NCI-H2107 treated with DMSO at 0.1 percent for 48 hours (cell line): ENCODE data around the gene ARHGDIA.

ENCODE experiments used
- DNase-seq: peaks from one replicate; lab custom pipeline; 2025; ENCODE audit not compliant: unreplicated experiment; lab: John Stamatoyannopoulos, UW

ARHGDIA gene

DNA sequence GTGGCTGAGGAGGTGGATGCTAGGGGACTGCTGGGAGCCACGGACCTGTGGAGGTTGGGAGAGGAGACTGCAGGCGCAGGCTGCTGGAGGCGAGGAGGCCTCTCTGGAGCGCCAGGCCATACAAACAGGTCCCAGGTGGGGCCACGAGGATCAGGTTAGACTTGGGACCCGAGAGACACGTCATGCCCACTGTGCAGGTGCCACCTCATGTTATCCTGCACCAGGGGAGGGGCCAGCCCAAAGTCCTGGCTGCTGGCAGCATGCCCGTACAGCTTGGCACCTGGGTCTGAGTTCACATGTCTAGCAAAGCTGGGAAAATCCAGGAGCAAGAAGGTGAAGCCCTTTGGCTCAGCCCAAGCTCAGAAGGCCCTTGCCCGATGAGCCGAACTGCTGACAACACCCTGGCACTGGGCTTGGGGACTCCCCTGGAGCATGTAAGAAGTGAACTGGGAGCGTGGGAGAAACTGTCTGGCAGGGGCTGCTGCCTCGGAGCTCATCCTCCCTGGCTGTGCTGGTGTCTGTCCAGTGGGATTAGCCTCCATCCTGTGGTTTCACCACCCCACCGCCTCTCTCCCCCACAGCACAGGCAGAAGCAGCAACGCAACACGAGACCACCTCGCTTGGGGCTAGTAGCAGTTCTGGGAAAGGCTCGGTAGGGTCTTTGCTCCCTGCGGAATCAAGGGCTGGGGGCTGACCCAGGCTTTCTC, 5.3 kb downstream of the ARHGDIA start:
- DNase-seq: peak; percentile 83

DNA sequence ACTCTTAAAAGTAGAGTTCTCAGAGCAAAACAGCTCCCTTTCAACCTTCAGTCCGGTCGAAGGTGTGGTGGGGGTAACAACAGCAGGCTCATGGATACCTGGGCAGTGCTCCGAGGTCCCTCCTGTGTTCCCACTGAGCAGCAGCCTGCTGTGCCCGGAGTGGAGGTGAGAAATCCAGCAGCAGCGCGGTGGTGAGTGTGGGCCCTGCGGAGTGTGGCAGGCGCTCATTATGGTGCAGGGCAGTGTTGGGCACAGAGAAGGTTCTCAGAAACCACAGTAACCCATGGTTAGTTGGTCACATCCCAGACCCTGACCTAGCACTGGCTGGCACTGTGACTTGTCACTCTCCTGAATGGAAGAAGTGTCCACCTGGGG, 5.8 kb downstream of the ARHGDIA start:
- DNase-seq: no peak

DNA sequence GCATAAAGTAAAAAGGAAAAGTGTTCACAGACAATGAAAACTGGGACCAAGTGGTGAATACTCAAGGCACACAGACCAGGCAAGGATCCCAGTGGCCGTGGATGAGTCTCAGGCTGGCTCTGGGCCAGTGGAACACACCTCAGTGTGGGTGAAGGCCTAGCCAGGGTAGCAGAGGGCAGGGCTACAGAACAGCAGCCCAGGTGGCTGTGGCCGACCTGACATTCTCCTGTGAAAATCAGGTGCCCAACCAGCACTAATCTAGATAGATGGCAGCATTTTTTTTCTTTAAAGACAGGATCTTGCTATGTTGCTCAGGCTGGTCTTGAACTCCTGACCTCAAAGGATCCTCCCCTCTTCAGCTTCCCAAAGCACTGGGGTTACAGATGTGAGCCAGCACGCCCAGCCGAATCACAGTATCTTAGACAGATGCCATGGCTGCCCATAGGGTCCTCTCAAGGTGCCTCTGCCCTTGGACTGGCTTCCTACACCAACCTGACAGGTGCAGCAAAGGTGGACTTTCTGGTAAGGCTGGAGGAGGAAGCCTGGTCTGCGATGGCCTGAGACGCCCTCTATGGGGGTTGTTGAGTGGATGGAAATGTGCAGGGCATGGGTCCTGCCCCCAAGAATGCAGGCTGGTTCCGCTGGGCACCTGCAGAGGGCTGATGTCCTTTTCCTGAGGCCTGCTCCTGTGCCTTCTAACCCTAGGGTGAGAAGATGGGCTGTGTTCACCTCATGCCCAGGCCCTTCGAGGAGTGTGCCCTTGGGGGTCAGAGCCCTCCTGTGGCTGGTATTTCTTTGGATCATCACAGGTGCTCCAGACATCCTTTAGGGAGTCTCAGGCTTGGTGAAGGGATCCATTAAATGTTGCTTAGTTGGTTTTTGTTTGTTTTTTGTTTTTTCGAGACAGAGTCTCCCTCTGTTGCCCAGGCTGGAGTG, 7.0 kb downstream of the ARHGDIA start:
- DNase-seq: no peak

DNA sequence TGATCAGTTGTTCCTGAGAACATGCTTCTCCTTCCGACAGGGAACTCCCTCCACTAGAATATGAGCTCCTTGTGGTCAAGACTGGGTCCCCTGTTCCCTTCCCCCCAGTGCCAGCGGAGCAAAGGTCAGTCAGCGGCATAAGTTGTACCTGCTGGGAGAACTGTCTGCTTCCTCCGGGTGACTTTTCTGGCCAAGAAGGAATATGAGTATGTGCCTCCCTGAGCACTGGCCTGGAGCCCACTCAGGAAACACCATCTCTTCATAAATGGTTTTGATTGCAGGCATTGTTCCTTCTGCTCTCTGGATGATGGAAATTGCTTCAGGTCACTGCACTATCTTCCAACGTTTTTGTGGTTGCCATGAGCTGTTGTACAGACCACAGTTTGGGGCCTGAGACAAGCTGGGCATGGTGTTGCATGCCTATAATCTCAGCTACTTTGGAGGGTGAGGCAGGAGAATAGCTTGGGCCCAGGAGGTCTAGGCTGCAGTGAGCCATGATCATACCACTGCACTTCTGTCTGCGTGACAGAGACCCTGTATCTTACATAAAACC, 7.9 kb downstream of the ARHGDIA start:
- no peak for DNase-seq

DNA sequence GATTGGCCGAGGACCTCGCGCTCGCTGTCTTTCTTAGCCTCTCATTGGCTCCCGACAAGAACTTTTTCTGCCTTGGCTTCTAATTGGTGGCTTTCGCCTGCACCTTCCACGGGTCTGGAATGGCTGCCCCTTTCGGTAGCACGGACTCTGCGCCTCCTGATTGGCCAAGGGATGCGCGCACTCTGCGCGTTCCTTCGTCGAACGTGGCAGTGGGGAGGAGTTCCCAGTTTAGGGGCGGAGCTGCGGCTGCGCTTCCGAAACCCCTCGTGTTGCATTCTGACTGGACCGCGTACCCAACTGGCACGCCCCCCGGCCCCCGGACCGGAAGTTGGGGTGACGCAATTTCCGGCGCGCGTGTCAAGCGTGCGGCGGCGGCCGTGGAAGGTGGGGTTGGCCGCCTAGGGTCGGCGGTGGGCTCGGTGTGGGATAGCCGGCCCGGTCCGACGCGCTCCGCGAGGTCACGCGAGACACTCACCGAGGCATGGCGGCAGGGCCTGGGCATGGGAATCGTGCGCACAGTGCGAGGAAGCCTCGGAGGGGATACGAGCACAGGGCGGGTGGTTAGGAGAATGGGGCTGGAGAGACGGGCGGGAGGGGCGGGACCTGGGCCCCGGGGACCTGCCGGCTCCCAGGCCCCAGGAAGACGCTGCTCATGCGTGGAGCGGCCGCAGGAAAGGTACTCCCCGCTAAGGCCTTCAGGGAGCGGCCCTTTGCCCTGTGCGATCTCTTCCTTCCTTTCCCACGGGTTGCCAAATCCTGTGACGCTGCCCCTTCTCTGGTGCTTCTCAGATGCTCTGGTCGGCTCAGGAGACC, 10.2 kb downstream of the ARHGDIA start:
- DNase-seq: peak; percentile 98

DNA sequence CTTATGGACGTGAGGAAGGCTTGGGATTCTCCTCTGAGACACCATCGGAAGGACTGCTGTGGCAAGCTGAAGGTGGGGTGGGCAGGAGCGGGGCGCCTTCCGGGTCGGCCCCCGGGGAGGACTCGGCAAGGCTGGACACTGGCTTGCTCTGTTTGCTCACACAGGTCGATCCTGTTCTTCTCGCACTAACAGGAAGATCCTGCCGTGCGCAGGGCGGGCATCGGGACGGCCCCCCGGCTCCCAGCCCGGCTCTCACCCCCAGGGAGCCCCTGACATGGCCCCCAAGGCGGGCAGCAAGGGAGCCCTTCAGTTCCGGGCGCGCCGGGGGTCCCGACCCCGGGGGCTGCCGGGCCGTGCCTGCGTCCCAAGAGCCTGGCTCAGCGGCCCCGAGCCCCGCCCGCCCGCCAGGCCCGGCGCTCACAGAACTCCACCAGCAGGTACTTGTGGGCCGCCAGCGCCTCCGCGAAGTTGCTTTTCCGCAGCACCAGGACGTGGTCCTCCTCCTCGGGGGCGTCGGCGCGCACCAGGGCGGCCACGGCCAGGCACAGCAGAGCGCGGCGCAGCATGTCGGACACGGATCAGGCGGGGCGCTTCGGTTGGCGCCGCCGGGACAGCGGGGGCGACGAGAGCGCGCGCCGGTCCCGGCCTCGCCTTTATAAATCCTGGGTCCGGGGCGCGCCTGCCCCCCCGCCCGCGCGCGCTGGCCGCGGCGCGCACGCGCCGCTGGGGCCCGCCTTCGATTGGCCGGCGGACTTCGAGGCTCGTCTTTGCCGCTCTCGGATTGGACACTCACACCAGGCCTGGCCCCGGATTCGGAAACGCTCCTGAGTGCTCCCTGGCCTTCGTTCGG, 11.0 kb downstream of the ARHGDIA start, which contains the start of gene P4HB:
Gene P4HB, minus strand, starts transcription at position 630 of the 850 bp plus-strand sequence. Its CDS starts 64 bp downstream, at position 566.
- DNase-seq: no peak

DNA sequence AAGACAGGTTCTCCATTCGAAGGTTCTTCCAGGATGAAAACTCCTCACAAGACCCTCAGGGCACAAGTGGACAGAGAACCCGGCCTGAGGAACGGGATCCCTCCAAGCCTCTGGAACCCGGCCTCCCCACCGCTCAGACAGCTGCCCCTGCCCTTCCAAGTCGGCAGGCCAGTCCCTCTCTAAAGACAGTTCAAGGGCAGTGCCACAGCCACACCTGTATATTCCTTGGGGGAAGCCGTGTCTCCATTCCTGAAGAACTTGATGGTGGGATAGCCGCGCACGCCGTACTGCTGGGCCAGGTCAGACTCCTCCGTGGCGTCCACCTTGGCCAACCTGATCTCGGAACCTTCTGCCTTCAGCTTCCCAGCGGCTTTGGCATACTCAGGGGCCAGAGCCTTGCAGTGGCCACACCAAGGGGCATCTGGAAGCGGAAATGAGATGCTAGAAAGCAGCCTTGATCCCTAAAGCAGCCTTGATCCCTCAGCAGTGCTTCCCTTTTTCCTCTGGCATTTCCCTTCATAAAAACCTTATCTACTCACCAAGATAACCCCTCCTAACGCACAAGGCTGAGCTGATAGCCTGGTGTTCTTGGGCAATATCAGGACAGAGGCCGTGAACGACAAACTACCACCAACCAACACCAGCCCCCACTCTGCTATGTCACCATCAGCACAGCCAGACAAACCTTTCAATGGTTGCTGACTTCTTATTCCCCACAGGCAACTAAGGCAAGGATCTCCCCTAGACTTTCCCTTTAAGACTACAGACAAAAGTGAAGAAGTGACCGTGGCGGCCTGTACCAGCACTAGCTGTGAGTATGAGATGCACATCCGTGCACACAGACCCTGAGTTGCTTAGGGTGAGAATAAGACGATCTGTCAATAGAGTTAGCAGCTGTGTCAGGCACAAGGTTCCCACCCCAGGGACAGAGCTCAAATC, 11.9 kb downstream of the ARHGDIA start:
- DNase-seq: no peak

DNA sequence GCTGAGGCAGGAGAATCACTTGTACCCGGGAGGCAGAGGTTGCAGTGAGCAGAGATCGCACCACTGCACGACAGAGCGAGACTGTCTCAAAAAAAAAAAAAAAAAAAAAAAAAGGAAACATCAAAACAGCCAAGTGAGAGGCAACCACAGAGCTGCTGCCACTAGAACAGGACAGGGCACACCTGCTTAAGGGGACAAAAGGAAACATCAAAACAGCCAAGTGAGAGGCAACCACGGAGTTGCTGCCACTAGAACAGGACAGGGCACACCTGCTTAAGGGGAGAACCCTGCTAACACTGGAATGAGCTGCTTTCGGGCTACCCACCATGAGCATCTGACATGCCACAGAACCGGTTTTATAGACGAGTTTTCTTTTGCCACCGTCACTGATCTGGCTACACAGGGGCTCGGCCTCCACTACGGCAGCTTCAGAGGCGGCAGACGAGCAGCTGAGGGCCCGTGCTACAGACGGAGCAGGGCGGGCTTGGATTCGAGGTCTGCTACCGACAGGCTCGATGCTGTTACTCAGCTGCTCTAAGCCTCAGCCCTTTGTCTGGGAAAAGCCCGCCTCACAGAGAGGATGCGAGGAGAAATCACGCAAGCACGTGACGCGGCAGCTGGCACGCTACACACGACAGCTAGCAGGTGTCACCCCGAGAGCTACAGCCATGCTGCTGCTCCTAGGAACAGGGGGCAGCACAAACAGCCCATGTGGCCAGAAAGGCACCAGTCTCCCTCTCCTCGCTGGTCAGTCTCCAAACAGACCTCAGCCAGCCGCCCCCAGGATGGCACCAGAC, 12.8 kb downstream of the ARHGDIA start:
- no peak for DNase-seq

DNA sequence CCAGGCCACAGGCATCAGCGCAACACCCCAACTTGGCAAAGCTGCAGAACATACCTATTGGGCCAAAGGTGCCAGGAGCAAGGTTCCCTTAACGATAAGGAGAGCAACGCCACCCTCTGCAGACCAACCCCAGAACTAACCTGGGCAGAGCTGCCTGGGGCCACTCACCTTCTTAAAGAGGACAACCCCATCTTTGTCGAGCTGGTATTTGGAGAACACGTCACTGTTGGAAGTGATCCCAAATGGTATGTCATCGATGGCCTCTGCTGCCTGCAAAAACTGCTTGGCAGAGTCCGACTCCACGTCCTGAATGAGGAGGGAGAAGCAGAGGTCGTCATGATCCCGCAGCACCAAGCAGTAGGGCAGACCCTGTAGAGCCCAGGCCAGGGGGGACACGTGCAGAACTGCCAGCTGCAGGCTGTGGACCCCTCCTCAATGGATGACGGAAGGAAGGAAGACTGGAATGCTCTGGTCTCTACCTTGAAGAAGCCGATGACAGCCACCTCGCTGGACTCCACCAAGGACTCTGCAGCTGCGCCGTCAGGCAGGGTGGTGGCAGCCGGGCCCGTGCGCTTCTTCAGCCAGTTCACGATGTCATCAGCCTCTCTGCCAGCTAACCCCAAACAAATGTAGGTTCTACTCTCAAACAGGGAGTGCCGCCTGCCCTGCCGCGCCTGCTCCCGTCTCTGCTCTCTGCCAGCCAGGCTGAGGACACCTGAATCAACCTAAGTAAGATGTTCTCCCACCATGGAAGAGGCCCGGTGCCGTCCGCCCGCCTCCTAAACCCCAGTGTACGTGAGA, 16.0 kb downstream of the ARHGDIA start:
- no peak for DNase-seq

DNA sequence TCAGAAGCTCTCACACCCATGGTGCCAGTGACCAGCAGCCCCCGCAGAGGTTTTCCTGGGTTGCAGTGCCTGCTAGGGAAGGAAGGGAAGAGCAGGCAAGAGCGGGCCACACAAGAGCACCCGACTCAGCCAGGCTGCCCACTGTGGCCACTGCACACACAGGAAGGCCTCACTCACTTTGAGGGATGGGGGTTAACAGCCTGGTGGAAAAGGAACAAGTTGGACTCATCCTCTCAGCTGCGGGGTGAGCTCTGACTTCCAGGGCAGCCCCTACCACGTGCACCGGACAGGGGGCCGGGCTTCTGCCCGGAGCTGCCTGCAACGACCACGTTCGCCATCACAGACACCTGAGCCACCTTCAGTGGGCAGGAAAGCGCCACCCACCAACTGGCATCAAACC, 18.9 kb downstream of the ARHGDIA start:
- DNase-seq: no peak

DNA sequence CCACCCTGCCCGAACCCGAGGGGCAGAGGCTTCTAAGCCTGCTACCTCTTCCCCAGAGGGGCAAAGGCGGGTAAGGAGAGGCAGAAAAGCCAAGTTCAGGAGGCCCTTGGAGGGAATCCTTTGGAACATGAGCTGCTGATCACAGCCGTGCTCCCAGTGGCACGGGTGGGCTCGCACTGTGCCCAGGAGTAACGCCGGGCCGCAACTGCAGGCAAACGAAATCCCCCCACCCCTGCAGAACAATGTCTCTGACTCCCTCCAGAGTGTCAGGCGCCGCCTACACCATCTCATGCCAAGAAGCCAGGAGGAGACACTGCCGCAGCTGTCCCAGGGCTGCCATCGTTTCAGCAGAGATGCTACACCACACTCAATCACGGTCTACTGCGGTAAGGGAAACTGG, 19.7 kb downstream of the ARHGDIA start:
- DNase-seq: no peak

DNA sequence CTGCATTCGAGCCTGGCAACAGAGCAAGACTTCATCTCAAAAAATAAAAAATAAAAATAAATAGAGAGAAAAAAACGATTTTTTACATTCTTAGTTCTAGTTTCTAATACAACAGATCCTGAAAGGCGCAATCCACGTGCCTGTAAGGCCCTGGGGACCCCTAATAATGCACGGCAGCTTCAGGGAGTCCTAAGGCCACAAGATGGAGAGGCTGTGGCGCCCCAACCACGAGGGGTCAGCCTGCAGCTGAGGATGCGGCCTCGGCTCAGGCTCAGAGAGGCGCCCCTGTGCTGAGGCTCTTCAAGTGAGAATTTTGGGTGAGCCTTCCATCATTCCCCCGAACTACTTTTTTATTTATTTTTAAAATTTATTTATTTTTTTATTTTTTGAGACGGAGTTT, 21.7 kb downstream of the ARHGDIA start:
- no peak for DNase-seq

DNA sequence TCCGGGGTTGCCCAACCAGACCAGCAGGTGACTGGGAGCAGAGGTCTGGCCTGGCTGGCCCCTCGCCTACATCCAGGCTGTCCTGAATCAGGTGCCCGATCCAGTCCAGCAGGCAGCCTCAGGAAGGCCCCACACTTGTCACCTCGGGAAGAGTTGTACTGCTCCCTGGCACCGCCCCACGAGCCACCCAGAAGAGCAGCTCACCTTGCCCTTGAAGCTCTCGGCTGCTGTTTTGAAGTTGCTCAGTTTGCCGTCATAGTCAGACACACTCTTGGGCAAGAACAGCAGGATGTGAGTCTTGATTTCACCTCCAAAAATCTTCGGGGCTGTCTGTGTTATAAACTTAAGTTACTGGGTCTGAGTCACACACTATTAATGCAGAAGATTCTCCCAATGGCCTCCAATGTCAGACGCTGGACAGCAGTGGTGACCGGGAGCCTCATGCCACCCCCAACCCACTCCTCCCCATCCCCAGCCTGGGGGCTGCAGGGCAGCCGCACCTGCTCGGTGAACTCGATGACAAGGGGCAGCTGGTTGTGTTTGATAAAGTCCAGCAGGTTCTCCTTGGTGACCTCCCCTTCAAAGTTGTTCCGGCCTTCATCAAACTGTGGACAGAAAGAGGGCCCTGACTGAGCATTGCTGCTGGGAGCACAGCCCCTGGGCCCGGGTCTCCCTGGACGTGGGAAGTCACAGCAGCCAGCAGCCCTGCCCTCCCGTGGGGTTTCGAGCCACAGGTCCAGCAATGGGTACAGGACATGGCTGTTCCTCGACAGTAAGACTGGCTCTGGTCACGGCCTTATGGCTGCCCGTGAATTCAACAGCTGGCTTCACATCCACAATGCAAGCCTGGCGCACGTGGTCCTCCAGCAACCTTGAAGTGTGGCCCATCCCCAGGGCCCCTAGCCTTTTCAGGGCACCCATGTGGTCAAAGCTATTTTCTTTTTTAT, 24.1 kb downstream of the ARHGDIA start:
- no peak for DNase-seq

DNA sequence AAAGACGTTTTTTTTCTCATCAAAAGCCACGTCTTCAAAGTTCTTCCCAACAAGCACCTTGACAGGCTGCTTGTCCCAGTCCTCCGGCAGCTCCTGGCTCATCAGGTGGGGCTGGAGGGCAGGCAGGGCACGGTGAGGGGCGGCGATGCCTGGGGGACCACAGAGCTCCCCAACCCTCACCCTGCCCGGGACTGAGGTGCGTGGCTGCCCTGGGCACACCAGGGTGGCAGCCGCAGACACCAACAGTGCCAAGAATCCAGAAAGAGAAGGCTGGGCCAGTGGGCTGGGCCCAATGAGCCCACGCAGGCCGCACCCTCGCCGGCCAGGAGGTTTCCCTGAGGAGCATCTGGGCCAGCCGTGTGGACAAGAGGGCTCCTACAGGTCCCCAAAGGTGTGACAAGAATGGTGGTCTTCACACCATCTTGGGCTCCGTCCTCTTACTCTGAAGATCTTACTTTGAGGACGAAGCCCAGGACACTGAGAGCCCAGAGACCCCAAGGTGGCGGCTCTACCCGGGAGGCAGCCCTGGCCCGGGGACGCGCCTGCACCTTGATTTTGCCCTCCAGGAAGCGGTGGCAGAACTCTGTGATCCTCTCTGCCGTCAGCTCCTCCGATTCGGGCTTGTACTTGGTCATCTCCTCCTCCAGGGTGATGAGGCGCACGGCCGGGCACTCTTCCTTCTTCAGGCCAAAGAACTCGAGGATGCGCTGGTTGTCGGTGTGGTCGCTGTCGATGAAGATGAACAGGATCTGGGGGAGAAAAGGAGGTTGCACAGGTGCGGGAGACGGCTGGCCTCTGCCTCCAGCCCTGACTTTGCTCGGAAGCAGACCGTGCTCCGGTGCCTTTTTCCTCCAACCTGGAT, 25.0 kb downstream of the ARHGDIA start:
- no peak for DNase-seq

DNA sequence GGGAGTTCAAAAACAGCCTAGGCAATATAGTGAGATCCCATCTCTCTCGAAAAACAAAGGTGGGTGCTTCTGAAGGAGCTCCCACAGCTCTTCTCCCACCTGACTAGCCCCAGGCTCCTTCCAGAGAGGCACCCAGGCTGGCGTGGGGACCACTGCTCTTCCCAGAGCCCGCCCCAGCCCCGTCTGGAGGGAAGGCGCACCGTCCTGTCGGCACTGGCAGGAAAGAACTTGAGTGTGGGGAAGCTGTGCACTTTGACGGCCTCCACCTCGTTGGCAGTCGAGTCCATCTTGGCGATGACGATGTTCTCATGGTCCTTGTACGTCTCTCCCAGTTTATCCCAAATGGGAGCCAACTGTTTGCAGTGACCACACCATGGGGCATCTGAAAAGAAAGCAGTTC, 25.8 kb downstream of the ARHGDIA start:
- DNase-seq: no peak
